Ascending aorta (tissue), 2 donors: ENCODE measurements around the gene THADA. TPM values are rescaled to one million over a fixed set of nuclear protein-coding genes. Genes with fewer than 3 reads are reported as not detected.

Source experiments
- DNase-seq, 2 donors: peaks; one replicate each; pipeline ENCODE4 v3.0.0-alpha.2; 2019; ENCODE audit warnings: low spot score in 2 of 2
- H3K27ac ChIP-seq, 2 donors: fragments of 200-600 bp; sonication (generic); one replicate each; pipeline ENCODE4 v1.5.1; 2016 to 2017; ENCODE audit warnings: mild to moderate bottlenecking in 1 of 2
- H3K27me3 ChIP-seq: fragments of 200-600 bp; sonication (generic); one replicate; pipeline ENCODE4 v1.5.1; 2017
- H3K36me3 ChIP-seq, 2 donors: fragments of 200-600 bp; sonication (generic); one replicate each; pipeline ENCODE4 v1.5.1; 2016
- H3K4me1 ChIP-seq, 2 donors: fragments of 200-600 bp; sonication (generic); one replicate each; pipeline ENCODE4 v1.5.1; 2016 to 2017; ENCODE audit warnings: mild to moderate bottlenecking in 1 of 2
- H3K4me3 ChIP-seq, 2 donors: fragments of 200-600 bp; sonication (generic); one replicate each; pipeline ENCODE4 v1.5.1; 2016 to 2017; ENCODE audit warnings: mild to moderate bottlenecking in 1 of 2
- H3K9me3 ChIP-seq, 2 donors: fragments of 200-600 bp; sonication (generic); one replicate each; pipeline ENCODE4 v1.5.1; 2016
- CTCF ChIP-seq, 3 experiments: fragments of 200-600 bp in 2 of 3; fragments of 450-650 bp in 1 of 3; sonication (generic) in 2 of 3; IDR thresholded peaks; one replicate each; pipeline ENCODE4 v1.5.1; 2016 to 2019; ENCODE audit warnings: antibody characterized with exemption in 3 of 3, mild to moderate bottlenecking in 1 of 3, moderate library complexity in 1 of 3
- intact Hi-C: fragments of 100-400 bp; cut with DNase I; formaldehyde crosslinking; loops from one replicate; pipeline ENCODE4 v1.15.1; 2023
- total RNA-seq: library from RNA; depleted of rRNA; stranded (reverse); fragments of >200 nt; gene quantifications from one replicate; pipeline ENCODE4 v1.1.0, GENCODE V29; 2016

THADA gene
- total RNA-seq, 1 donor from 2014 or later = 27.4 TPM

GRCh38 chr2:43214253-43214652 is 381.6 kb downstream of the THADA start:
- Histone ChIP-seq H3K27me3 (no peaks in the 10 kb centered on the region), H3K9me3 (no peaks in the 10 kb centered on the region), H3K27ac (peak overlapping the region in 1 of 2 donors; percentile 9), H3K4me1 (peaks cover 13 to 39% of the 10 kb centered on the region in 2 donors), H3K4me3 (no peak overlapping the region), H3K36me3 (no peaks in the 10 kb centered on the region)
- intact Hi-C loops = no loop called here
- no peak for DNase-seq
- no peak for TF ChIP-seq CTCF (IDR thresholded peaks at IDR 0.05)

DNA sequence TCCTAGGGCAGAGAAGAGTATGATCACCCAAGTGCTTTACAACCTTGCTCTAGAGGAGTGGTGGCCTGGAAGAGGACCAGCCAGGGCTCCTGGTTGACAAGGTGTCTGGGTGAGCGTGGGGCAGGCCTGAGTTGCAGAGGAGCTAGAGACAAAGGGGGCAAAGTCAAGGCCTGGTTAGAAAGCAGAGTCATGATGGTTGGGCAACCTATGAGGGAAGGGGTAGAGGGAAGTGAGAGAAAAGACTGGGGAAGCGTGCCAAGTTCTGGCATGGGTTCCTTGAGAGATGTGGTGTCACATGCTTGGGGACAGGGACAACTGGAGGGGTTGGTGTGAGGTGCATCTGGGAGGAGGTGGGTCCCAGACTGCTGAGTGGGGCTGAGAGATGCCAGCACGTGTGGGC is 382.9 kb downstream of the THADA start:
- H3K27ac ChIP-seq = peak overlapping the region in 1 of 2 donors; percentile 21
- DNase-seq = peak in 1 of 2 donors; percentile 83
- H3K9me3 ChIP-seq = no peaks in the 10 kb centered on the region
- no peak for TF ChIP-seq CTCF (IDR thresholded peaks at IDR 0.05)
- H3K4me3 ChIP-seq = no peak overlapping the region
- peaks cover 0 to 28% of the 10 kb centered on the region in 2 donors for H3K4me1 ChIP-seq
- H3K27me3 ChIP-seq = no peaks in the 10 kb centered on the region
- no peaks in the 10 kb centered on the region for H3K36me3 ChIP-seq
- intact Hi-C loops = no loop called here

DNA sequence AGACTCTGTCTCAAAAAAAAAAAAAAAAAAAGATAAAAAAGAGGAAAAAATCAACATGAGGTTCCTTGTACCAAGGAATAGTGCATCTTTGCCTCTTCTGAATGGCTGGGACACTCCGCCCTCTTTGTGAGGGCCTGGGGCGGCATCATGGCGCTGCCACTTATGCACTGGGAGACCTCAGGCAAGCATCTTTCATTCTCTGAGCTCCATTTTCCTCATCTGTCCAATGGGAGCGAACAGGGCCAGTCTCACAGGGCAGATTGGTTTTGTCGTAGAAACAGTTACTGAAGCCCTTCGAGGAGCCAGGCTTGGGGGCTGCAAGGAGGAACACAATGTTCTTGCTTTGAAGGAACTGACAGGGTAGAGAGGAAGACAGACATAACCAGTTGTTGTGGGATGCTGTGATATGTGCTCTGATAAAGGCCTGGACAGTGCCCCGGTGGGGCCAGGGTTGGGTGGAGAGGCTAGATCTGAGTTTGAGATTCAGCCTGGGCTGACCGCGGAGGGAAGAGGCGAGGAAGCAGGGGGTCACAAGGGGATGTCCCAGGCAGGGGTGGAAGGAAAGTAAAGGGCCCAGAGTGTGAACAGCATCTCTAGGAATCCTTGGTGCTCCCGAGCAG is 383.5 kb downstream of the THADA start:
- TF ChIP-seq CTCF (IDR thresholded peaks at IDR 0.05) = no peak
- intact Hi-C loops = no loop called here
- no peak for DNase-seq
- Histone ChIP-seq H3K4me1 (peaks cover 0 to 22% of the 10 kb centered on the region in 2 donors), H3K4me3 (no peak overlapping the region), H3K27me3 (no peaks in the 10 kb centered on the region), H3K36me3 (no peaks in the 10 kb centered on the region), H3K27ac (peak overlapping the region in 1 of 2 donors; percentile 21), H3K9me3 (no peaks in the 10 kb centered on the region)

- no peaks in the 10 kb centered on the region for H3K9me3 ChIP-seq
- peak overlapping the region; percentile 8 to 40 for H3K27ac ChIP-seq
- intact Hi-C loops = no loop called here
- no peak for DNase-seq
- no peak overlapping the region for H3K4me3 ChIP-seq
- no peak for TF ChIP-seq CTCF (IDR thresholded peaks at IDR 0.05)
- no peaks in the 10 kb centered on the region for H3K27me3 ChIP-seq
- no peaks in the 10 kb centered on the region for H3K36me3 ChIP-seq
- H3K4me1 ChIP-seq = peaks cover 0 to 15% of the 10 kb centered on the region in 2 donors
Observed at GRCh38 chr2:43210467-43211303, 385.2 kb downstream of the THADA start.

- H3K27ac ChIP-seq = peak overlapping the region in 1 of 2 donors; percentile 8
- H3K27me3 ChIP-seq = no peaks in the 10 kb centered on the region
- intact Hi-C loops = no loop called here
- no peak for TF ChIP-seq CTCF (IDR thresholded peaks at IDR 0.05)
- peaks cover 0 to 11% of the 10 kb centered on the region in 2 donors for H3K4me1 ChIP-seq
- no peak overlapping the region for H3K4me3 ChIP-seq
- H3K9me3 ChIP-seq = no peaks in the 10 kb centered on the region
- no peaks in the 10 kb centered on the region for H3K36me3 ChIP-seq
- no peak for DNase-seq
Observed at GRCh38 chr2:43210125-43210466, 385.7 kb downstream of the THADA start.
